AG09319 (cell line): ENCODE results near the gene KAT5.
"Not testable (repeated sequence)": the region's sequence is repeated elsewhere in the genome, so short reads cannot be mapped to it uniquely, and the experiment has no call there.

ENCODE experiments used
- DNase-seq: peaks from one replicate; pipeline ENCODE4 v3.0.0-alpha.2; 2010; ENCODE audit warnings: low read depth; ENCODE audit errors: extremely low read depth
- TF ChIP-seq, protein P1 (sequence below): IDR thresholded peaks from 2 replicates; pipeline ENCODE4 v1.5.1; 2011; ENCODE audit warnings: low read depth, mild to moderate bottlenecking, inconsistent platforms, low read length, moderate library complexity

KAT5 gene

DNA sequence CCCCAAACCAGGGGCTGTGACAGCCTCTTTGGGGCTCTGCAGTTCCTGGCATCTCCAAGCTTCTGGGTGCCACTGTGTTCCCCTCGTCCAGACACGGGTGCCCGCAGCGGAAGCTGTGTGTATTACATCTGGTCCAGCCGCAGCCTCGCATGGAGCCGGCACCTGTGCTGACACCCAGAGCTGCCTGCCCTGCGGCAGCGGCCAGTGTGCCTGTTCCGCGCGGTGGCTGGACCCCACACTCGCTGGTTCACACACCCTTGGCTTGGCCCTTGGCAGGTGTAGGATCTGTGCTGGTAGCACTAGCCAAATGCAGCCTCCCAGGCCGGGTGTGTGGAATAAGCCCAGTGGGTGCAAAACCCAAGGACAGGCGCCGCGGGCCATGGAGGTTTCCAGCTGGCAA lies 33.0 kb downstream of the KAT5 start:
- TF ChIP-seq, protein P1, sequence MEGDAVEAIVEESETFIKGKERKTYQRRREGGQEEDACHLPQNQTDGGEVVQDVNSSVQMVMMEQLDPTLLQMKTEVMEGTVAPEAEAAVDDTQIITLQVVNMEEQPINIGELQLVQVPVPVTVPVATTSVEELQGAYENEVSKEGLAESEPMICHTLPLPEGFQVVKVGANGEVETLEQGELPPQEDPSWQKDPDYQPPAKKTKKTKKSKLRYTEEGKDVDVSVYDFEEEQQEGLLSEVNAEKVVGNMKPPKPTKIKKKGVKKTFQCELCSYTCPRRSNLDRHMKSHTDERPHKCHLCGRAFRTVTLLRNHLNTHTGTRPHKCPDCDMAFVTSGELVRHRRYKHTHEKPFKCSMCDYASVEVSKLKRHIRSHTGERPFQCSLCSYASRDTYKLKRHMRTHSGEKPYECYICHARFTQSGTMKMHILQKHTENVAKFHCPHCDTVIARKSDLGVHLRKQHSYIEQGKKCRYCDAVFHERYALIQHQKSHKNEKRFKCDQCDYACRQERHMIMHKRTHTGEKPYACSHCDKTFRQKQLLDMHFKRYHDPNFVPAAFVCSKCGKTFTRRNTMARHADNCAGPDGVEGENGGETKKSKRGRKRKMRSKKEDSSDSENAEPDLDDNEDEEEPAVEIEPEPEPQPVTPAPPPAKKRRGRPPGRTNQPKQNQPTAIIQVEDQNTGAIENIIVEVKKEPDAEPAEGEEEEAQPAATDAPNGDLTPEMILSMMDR, result no peak
- no peak for DNase-seq

DNA sequence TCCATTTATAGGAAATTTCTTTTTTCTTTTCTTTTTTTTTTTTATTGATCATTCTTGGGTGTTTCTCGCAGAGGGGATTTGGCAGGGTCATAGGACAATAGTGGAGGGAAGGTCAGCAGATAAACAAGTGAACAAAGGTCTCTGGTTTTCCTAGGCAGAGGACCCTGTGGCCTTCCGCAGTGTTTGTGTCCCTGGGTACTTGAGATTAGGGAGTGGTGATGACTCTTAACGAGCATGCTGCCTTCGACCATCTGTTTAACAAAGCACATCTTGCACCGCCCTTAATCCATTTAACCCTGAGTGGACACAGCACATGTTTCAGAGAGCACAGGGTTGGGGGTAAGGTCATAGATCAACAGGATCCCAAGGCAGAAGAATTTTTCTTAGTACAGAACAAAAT lies 50.1 kb downstream of the KAT5 start:
- DNase-seq, result not testable (repeated sequence)

DNA sequence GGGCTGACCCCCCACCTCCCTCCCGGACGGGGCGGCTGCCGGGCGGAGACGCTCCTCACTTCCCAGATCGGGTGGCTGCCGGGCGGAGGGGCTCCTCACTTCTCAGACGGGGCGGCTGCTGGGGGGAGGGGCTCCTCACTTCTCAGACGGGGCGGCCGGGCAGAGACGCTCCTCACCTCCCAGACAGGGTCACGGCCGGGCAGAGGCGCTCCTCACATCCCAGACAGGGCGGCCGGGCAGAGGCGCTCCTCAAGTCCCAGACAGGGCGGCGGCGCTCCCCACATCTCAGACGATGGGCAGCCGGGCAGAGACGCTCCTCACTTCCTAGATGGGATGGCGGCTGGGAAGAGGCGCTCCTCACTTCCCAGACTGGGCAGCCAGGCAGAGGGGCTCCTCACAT lies 50.8 kb downstream of the KAT5 start:
- DNase-seq, result not testable (repeated sequence)

DNA sequence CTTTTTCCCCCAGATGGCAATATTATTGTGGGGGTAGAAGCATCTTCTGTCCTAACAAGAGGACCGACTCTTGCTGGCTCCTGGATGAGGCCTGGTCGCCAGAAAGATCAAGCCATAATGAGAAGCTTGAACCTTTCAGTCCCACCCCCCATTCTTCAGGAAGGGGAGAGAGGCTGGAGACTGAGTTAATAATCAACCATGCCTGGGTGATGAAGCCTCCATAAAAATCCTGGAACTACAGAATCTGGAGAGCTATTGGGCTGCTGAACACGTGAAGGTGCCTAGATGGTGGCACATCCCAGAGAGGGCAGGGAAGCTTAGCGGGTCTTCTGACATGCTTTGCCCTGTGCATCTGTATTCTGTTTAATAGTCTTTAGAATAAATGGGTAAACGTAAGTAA lies 52.4 kb downstream of the KAT5 start:
- no peak for DNase-seq
- TF ChIP-seq, protein P1, result no peak

DNA sequence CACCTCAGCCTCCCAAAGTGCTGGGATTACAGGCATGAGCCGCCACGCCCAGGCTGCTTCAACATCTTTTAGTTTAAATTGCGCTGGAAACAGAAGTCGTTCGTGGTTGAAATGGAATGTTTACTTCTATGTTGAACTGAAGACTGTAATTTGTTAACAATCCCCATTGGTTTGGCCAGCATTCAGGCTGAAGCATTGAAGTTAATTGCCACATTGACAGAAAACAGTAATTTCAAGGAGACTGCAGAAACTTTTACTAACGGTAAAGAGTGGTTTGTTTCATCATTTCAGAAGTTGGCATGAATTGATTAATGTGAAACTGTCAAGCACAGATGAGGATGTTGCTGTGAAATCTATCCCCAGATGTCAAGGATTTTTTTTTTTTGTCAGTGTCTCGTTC lies 54.5 kb downstream of the KAT5 start:
- TF ChIP-seq, protein P1, result no peak
- peak; percentile 54 for DNase-seq

DNA sequence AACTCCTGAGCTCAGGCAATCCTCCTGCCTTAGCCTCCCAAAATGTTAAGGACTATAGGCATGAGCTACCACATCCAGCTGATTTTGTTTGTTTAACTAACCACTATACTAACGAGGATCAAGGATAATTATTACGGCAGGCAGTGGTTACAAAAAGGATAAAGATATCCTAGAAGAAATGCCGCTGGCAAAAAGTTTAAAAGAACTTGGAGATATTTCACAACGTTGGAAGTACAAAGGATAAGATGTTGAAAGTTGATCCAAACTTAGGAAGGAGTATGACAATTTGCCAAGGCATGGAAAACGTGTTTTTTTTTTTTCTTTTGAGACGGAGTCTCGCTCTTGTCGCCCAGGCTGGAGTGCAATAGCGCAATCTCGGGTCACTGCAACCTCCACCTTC lies 55.4 kb downstream of the KAT5 start:
- TF ChIP-seq, protein P1, result no peak
- DNase-seq, result peak; percentile 42

DNA sequence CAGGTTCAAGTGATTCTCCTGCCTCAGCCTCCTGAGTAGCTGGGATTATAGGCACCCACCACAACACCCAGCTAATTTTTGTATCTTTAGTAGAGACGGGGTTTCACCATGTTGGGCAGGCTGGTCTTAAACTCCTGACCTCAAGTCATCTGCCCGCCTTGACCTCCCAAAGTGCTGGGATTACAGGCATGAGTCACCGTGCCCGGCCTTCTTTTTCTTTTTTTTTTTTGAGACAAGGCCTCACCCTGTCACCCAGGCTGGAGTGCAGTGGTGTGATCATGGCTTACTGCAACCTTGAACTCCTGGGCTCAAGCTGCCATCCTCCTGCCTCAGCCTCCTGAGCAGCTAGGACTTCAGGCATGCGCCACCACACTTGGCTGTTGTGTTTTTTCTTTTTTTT lies 55.8 kb downstream of the KAT5 start:
- DNase-seq, result not testable (repeated sequence)
